CD4-positive, alpha-beta T cell treated with Interleukin-6 for 4 hours (primary cell): ENCODE results near the gene PDE9A.
"Not testable (repeated sequence)": the region's sequence is repeated elsewhere in the genome, so short reads cannot be mapped to it uniquely, and the experiment has no call there.

Experiments
- DNase-seq: peaks from one replicate; pipeline ENCODE4 v3.0.0-alpha.2; 2020; ENCODE audit warnings: mixed read lengths

PDE9A gene

DNA sequence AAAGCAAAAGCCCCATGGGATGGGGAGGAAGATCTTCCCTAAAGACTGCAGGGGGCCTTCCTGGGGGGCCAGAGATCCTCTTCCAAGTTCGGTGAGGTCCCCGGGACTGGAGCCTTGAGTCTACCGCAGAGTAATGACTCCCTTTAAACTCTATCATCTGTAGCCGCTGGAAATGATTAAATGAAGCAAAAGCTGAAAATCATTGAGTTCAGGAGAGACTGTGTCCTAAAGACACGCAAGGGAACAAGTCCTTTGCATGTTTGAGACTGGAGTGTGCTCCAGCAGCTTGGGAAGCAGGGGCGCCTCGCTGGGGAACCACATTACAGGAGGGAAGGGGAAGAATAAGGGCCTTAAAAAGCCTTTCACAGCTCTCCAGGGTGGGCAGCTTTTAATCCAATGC, 155.8 kb downstream of the PDE9A start:
- no peak for DNase-seq

DNA sequence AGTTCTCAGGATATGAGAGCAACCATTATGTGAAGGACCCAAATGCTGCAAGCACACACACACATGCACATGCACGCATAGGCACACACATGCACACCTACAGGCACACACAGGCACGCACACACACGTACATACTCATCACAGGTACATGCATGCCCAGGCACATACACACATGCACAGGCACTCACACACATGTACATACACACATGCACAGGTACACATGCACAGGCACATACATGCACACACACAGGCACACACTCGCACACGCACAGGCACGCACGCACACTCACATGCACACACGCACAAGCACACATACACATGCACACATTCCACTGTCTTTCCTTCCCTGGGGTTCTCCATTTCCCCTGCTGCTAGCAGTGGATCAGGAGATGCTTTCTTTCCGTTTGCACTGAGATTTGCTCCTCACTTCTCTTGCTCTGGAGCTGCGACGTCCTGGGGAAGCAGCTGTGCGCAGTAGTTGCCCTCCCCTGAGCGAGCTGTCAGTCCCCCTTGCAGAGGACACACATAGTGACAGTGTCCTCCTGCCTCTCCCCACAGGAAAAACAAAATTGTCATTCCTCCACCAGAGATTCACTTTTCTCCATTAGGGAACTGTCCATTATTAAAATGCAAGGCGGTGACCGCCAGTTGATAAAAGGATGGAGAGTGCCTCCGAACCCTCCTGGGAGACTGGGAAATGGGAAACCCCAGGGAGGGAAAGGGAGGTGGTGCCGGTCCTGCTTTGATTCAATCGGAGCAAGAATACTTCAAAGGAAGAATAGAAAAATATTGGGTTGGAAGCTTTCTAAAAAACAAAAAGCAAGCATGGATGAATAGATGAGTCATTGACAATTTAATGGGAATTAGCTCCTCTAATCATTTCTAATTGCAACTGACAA, 156.4 kb downstream of the PDE9A start:
- DNase-seq: no peak

DNA sequence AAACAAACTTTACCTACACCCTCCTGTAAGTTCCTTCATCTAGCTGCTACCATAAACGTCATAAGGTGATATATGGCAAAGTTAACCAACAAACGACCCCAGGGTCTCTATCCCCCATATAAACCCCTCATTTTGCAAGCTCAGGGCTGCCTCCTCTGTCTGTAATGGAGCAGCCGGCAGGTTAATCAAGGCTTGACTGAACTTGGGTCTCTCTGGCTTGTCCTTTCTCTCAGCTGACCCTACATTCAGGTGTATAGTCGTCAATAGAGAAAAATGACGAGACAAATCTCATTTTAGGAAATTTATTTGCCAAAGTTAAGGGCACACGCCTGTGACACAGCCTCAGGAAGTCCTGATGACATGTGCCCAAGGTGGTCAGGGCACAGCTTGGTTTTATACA, 158.5 kb downstream of the PDE9A start:
- DNase-seq: no peak

DNA sequence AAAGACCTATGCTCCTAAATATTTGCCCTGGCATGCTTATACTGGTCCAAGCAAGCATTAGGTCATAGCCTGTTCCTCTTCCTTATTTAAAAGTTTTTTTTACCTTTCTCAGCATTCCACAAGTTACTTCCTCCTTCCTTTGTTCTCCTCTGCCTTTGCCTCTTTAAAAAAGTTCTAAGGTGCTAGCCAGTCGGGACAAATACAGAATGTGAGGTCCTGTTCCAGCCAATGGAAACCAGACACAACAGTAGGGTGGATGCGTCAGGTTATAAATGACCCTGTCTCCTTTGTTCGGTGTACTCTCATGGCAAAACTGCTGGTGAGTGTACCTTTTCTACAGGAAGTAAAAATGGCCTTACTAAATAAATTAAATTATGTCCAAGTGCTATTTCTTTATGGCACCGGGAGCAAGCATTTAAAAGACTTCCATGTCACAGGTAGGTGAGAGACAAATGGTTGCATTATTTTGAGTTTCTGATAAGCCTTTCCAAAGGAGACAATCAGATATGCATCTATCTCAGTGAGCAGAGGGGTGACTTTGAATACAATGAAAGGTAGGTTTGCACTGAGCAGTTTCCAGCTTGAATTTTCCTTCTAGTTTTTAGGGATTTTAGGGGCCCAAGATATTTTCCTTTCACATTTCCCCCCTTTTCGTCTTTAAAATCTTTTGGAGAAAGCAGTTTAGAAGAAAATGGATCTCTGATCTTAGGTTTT, 159.3 kb downstream of the PDE9A start:
- not testable (repeated sequence) for DNase-seq

DNA sequence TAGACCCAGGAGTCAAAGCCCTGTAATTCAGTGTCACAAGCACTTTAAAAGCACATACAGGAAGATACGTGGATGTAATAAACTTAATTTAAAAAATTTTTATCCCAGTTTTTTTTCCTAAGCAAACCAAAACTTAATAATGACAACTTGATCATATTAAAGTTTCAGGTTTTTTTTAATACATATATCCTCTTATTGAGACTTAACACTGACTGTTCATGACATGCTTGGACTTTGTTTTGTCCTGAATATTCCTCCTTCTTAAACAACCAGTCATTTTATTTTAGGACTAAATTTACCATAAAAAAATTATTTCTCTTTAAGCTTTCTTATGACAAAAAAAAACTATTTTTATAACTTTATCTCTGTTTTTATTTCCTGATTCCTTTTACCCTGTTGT, 161.8 kb downstream of the PDE9A start:
- DNase-seq: no peak

DNA sequence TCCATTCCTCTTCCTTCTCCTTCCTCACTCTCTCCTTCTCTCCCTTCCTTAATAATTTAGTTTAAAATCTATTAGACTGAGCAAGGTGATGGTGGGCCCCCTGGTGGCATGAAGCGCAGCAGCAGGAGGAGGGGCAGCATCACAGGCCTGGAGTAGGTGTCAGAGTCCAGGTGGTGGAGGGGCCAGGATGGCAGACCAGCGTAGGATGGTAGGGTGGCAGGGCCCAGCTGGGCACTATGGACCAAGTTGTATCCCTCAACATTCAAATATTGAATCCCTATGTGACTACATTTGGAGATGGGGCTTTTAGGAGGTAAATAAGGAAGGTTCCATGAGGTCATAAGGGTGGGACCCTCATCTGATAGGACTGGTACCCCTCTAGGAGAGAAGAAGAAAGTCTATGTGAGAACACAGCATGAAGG, 164.9 kb downstream of the PDE9A start:
- DNase-seq: peak; percentile 84

DNA sequence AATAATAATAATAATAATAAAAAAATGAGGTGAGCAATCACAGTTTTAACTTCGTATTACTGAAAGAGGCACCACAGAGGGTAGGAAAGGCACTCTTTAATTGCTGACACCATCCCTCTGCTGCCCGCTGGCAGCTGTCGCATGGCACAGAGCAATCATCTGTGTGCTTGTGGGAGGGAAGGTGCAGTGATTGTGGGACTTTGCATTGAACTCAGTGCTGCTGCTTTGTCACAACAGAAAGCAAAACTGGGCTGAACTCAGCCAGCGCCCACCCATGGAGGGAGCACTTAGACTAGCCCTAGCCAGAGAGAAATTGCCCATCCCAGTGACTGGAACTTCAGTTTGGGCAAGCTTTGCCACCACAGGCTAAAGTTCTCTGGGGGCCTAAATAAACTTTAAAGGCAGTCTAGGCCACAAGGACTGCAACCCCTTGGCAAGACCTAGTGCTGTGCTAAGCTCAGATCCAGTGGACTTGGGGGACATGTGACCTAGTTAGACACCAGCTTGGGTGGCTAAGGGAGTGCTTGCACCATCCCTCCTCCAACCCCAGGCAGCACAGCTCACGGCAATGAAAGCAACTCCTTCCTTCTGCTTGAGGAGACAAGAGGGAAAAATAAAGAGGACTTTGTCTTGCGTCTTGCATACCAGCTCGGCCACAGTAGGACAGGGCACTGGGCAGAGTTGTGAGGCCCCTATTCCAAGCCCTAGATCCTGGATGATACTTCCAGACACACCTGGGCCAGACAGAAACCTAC, 166.6 kb downstream of the PDE9A start:
- no peak for DNase-seq

DNA sequence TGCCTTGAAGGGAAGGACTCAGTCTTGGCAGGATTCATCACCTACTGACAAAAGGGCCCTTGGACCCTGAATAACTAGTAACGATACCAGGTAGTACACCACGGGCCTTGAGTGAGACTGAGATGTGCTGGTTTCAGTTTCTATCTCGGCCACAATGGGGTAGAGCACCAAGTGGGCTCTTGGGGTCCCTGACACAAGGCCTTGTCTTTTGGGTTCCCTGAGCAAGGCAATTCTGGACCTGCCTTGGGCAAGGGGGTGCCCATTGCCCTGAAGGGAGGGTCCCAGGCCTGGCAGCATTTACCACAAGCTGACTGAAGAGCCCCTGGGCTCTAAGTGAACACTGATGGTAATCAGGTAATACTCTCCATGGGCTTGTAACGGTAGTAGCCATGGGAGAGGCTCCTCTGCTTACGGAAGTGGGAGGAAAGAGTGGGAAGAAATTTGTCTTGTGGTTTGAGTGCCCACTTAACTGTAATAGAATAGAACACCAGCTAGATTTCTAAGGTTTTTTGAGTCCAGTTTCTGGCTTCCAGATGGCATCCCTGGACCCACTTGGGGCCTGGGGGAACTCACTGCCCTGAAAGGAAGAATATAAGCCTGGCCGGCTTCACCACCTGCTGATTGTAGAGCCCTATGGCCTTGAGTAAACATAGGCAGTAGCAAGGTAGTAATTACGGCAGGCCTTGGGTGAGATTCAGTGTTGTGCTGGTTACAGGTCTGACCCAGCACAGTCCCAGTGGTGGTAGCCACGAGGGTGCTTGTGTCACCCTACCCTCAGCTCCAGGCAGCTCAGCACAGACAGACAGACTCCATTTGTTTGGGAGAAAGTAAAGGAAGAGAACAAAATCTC, 167.4 kb downstream of the PDE9A start:
- DNase-seq: no peak
